Suprapubic skin (tissue), 4 donors: ENCODE data around the gene SPATA3.

ENCODE experiments used
- EP300 ChIP-seq: sonication (generic); formaldehyde crosslinking; IDR thresholded peaks from one replicate; pipeline ENCODE4 v1.6.1; 2017; ENCODE audit warnings: antibody characterized with exemption
- POLR2AphosphoS5 ChIP-seq, 3 donors: sonication (generic); formaldehyde crosslinking; IDR thresholded peaks; one replicate each; pipeline ENCODE4 v1.6.1; 2017; ENCODE audit warnings: antibody characterized with exemption in 3 of 3
- TF ChIP-seq, protein P1 (sequence below), 2 donors: fragments of 200-600 bp in 1 of 2; fragments of 450-650 bp in 1 of 2; sonication (generic) in 1 of 2; IDR thresholded peaks; one replicate each; pipeline ENCODE4 v1.5.1; 2016 to 2019; ENCODE audit warnings: antibody characterized with exemption in 2 of 2, mild to moderate bottlenecking in 1 of 2, moderate library complexity in 1 of 2

- no peak for TF ChIP-seq POLR2AphosphoS5 (IDR thresholded peaks at IDR 0.05)
- TF ChIP-seq, protein P1, sequence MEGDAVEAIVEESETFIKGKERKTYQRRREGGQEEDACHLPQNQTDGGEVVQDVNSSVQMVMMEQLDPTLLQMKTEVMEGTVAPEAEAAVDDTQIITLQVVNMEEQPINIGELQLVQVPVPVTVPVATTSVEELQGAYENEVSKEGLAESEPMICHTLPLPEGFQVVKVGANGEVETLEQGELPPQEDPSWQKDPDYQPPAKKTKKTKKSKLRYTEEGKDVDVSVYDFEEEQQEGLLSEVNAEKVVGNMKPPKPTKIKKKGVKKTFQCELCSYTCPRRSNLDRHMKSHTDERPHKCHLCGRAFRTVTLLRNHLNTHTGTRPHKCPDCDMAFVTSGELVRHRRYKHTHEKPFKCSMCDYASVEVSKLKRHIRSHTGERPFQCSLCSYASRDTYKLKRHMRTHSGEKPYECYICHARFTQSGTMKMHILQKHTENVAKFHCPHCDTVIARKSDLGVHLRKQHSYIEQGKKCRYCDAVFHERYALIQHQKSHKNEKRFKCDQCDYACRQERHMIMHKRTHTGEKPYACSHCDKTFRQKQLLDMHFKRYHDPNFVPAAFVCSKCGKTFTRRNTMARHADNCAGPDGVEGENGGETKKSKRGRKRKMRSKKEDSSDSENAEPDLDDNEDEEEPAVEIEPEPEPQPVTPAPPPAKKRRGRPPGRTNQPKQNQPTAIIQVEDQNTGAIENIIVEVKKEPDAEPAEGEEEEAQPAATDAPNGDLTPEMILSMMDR (IDR thresholded peaks at IDR 0.05) = no peak
- TF ChIP-seq EP300 = no peak
These were observed 49.3 kb upstream of the SPATA3 start for GRCh38 chr2:230946429-230947234.
